ENCODE measurements around the gene CRIP1.

The CRIP1 gene

DNA sequence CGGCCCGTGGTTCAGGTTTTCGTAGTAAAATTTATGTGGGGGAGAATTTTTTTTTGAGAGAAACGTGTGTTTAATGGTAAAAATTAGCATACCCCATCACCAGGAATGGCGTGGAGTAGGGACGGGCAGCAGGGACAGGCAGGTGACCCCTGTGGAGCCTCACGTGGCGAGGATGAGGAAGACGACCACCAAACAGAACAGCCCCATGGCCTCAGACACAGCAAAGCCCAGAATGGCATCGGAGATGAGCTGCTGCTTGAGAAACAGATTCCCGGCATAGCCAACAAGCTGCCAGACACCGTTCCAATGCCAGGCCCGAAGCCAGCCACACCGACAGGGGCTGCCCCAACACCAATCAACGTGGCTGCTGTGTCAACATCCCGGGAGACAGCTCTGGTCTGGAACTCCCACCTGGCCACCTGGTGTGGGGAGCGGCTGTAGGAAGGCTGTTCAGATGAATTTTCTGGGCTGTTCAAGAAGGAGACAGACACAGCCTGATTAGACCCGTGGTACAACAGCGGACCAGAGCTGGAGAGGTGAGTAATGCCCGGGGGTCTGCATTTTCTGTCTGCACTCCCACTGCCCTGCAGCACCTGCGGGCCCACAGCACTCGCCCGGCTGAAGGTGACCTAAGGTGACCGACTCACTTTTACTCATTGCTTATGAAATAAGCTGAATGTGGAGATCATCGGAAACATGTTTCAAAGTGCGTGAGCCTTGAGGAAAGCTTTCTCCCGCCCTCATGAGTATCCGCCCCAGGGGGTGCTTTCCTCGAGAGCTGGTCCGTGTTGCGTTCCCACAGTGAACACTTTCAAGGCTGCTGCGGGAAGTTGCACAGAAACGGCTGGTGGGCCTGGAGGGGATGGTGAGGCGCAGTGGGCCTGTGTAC is 50.2 kb downstream of the CRIP1 start:
- no peak for DNase-seq

DNA sequence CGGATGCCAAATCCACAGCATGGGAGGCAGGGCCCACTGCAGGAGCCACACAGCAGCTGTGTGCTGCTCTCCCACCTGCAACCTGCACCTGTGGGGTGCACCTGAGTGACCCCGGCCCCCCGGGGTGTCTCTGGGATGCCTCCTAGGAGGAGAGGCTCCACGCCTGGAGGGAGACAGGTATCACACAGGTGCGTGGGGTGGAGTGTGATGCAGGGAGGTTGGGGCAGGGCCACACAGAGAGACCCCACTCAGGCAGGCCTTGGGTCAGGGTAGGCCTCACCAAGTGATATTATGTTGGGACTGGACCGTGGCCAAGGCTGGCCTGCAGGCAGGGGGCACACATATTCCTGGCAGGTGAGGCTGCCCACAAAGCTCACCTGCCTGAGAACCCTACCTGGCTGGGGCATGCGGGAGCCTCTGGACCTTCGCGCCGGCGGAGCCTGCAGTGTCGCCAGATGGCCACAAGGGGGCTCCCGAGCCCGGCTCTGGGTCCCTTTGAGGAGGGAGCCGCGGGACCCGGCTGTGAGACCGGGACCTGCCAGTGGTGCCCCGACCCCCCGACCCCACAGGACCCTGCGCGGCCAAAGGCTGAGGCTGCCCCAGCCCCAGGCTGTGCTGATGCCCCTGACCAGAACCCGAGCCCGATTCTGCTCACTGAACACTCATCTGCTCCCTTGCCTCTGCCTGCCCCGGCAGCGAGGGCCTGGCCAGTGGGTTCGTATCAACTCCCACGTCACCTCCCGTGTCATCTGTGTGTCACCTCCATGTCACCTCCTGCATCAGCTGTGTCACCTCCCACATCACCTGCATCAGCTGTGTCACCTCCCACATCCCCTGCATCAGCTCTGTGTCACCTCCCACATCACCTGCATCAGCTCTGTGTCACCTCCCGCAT is 51.1 kb downstream of the CRIP1 start:
- DNase-seq, result peak; percentile 62

Data from hematopoietic multipotent progenitor cell treated with erythropoietin and hydrocortisone succinate and interleukin-3 and kit ligand, for 4 days (in vitro differentiated cells).